ENCODE measurements around the gene NOC2L. TPM values are rescaled to one million over a fixed set of nuclear protein-coding genes. Genes with fewer than 3 reads are reported as not detected.

The NOC2L gene
- total and polyA plus RNA-seq, 9 of the 15 experiments (the other 6 are each of a cell fraction or from before 2014, with no cell fraction given) = 4.0 to 410 (median 200) TPM

- in situ Hi-C loops (cut with MboI) (no loop called here), intact Hi-C loops (cut with micrococcal nuclease) (no loop called here)
- no peak for FAIRE-seq
- no peak for ATAC-seq
- Histone ChIP-seq H3K9ac (ENCODE audit: insufficient read depth in 1 of 2, low read depth in 2 of 2, low read length in 2 of 2) (peak overlapping the region in 1 of 2 experiments; percentile 31; a peak in 1 of 4 replicates), H3K4me2 (ENCODE audit: insufficient read depth, low read length) (no peak overlapping the region), H3K4me3 (no peak overlapping the region), H4K20me1 (replicated peaks; ENCODE audit: control insufficient read depth, insufficient read depth, low read length) (peaks cover 36% of the 10 kb centered on the region), H3K36me3 (ENCODE audit: control insufficient read depth, insufficient read depth, low read length) (no peaks in the 10 kb centered on the region), H2AFZ (ENCODE audit: low read depth, low read length) (no peak overlapping the region), H3K79me2 (ENCODE audit: control insufficient read depth, insufficient read depth, low read length) (no peaks in the 10 kb centered on the region), H3K9me3 (replicated peaks; ENCODE audit: control insufficient read depth, insufficient read depth, low read depth, low read length) (no peaks in the 10 kb centered on the region), H3K27ac (ENCODE audit: extremely low read depth, low read depth, low read length) (no peak overlapping the region), H3K9me1 (ENCODE audit: control insufficient read depth, insufficient read depth, low read length) (no peaks in the 10 kb centered on the region), H3K27me3 (ENCODE audit: control insufficient read depth in 2 of 2, insufficient read depth in 2 of 2, low read length in 2 of 2) (peaks cover 38 to 79% of the 10 kb centered on the region in 2 experiments; a peak in 4 of 5 replicates), H3K4me1 (replicated peaks in 1 of 2; ENCODE audit: control insufficient read depth in 2 of 2, insufficient read depth in 2 of 2, low read length in 2 of 2) (peaks cover 0 to 74% of the 10 kb centered on the region in 2 experiments; a peak in 3 of 5 replicates)
- CTCF ChIA-PET (ENCODE audit: low intra/inter-chr PET ratio) = no interaction called here
- TF ChIP-seq ZNF253 (CRISPR knock-in tag; conservative IDR thresholded peaks at IDR 0.05) (no peak), TFAP4 (CRISPR knock-in tag; IDR thresholded peaks at IDR 0.05; ENCODE audit: borderline replicate concordance) (0 out of 2 replicates have a peak, but pooled peaks have one; percentile 14), DEAF1 (CRISPR knock-in tag; IDR thresholded peaks at IDR 0.05) (no peak), ZC3H8 (IDR thresholded peaks at IDR 0.05) (no peak), RBM34 (IDR thresholded peaks at IDR 0.05; ENCODE audit: borderline replicate concordance, insufficient read depth, low read length) (no peak), KAT7 (CRISPR knock-in tag; IDR thresholded peaks at IDR 0.05; ENCODE audit: borderline replicate concordance) (0 out of 2 replicates have a peak, but pooled peaks have one; percentile 55), YBX1 (IDR thresholded peaks at IDR 0.05) (no peak), FIP1L1 (IDR thresholded peaks at IDR 0.05; ENCODE audit: low read depth, low read length, poor library complexity, severe bottlenecking) (no peak), ZNF75A (CRISPR knock-in tag; IDR thresholded peaks at IDR 0.05) (no peak)
- no peak for DNase-seq (ENCODE audit: extremely low read depth in 1 of 4, low spot score in 3 of 4)
- 20% methylated on average over 33 of the region's 40 CpGs for WGBS (ENCODE audit: insufficient coverage, low coverage, missing lambda C conversion rate)
- no TSS peak for BruUV-seq (replicated peaks)
- POLR2A ChIA-PET = interaction anchor here (0.7 to 3.1 kb wide), 5 partner anchors 9 to 37 kb away, joined by 3 to 11 read pairs (median 4); no protein-coding TSS in a partner anchor
Measured at GRCh38 chr1:929712-930632, 29.1 kb downstream of the NOC2L start.
